HCT116 (cell line): ENCODE measurements around the gene CD200R1L. TPM values are rescaled to one million over a fixed set of nuclear protein-coding genes. Genes with fewer than 3 reads are reported as not detected.
"Not testable (repeated sequence)": the region's sequence is repeated elsewhere in the genome, so short reads cannot be mapped to it uniquely, and the experiment has no call there.

Experiments
- ATAC-seq: fragments of 200-7000 bp; cut with Tn5 transposase; 2 replicates; pipeline ENCODE4 v1.9.1; 2020; ENCODE audit warnings: mild to moderate bottlenecking, moderate library complexity
- BruUV-seq: library from RNA; stranded (reverse); fragments of 400-500 nt; replicated peaks from 2 replicates; lab custom pipeline; 2021; lab: Mats Ljungman, UMichigan
- CTCF ChIA-PET: fragments of 300-600 bp; sonication (Branson Sonifier 250); formaldehyde crosslinking; loops from one replicate; lab custom pipeline; 2021; ENCODE audit warnings: antibody characterized with exemption; lab: Charles Lee
- POLR2A ChIA-PET: fragments of 300-600, 350-600 bp; sonication (Branson Sonifier 250); formaldehyde crosslinking; loops from one replicate; lab custom pipeline; 2021; ENCODE audit warnings: antibody characterized with exemption; lab: Charles Lee
- RAD21 ChIA-PET, 2 experiments: fragments of 300-600 bp; sonication (Branson Sonifier 250); formaldehyde crosslinking; loops; one replicate each; lab custom pipeline; 2023; ENCODE audit warnings: low total read pairs in 2 of 2; ENCODE audit not compliant: uncharacterized antibody in 2 of 2, unreplicated experiment in 2 of 2, low non-redundant PET in 1 of 2; lab: Charles Lee
- DNase-seq: peaks from one replicate; pipeline ENCODE4 v3.0.0-alpha.2; 2010; ENCODE audit warnings: low read depth, low spot score
- H2AFZ ChIP-seq: fragments of 200-600 bp; shearing (Covaris generic), sonication (generic); 2 replicates; pipeline ENCODE4 v1.6.1; 2017; ENCODE audit warnings: low read depth, mixed run types, mixed read lengths, antibody characterized with exemption, low read length; ENCODE audit not compliant: poor library complexity, severe bottlenecking
- H3K27ac ChIP-seq: 2 replicates; pipeline ENCODE4 v1.5.1; 2012; ENCODE audit warnings: low read depth, low read length
- H3K27me3 ChIP-seq: fragments of 200-600 bp; sonication (generic); 2 replicates; pipeline ENCODE4 v1.6.1; 2016; ENCODE audit warnings: mixed run types, low read length, mixed read lengths; ENCODE audit not compliant: insufficient read depth
- H3K36me3 ChIP-seq, 2 experiments: fragments of 200-500 bp in 1 of 2; fragments of 200-600 bp in 1 of 2; sonication (Bioruptor generic) in 1 of 2; sonication (generic) in 1 of 2; 2 replicates each; pipeline versions ENCODE4 v1.5.1 to v1.6.1; 2014 to 2016; ENCODE audit warnings: low read length in 2 of 2, inconsistent platforms in 1 of 2, mixed read lengths in 1 of 2, mixed run types in 1 of 2; ENCODE audit not compliant: insufficient read depth in 2 of 2, control insufficient read depth in 1 of 2
- H3K4me1 ChIP-seq, 2 experiments: fragments of 200-600 bp in 1 of 2; sonication (generic) in 1 of 2; 2 replicates each; pipeline versions ENCODE4 v1.5.1 to v1.6.1; 2012 to 2017; ENCODE audit warnings: low read length in 2 of 2, inconsistent platforms in 1 of 2, mild to moderate bottlenecking in 1 of 2, mixed read lengths in 1 of 2, mixed run types in 1 of 2, moderate library complexity in 1 of 2; ENCODE audit not compliant: insufficient read depth in 2 of 2, control insufficient read depth in 1 of 2
- H3K4me2 ChIP-seq: fragments of 200-600 bp; sonication (generic); 2 replicates; pipeline ENCODE4 v1.6.1; 2017; ENCODE audit warnings: mixed run types, low read length, mixed read lengths
- H3K4me3 ChIP-seq, 2 experiments: fragments of 200-600 bp in 1 of 2; sonication (generic) in 1 of 2; replicated peaks in 1 of 2; 2 replicates each; pipeline ENCODE4 v1.5.1; 2011 to 2016; ENCODE audit warnings: low read length in 2 of 2, control low read depth in 1 of 2, low read depth in 1 of 2, mild to moderate bottlenecking in 1 of 2, mixed read lengths in 1 of 2, mixed run types in 1 of 2
- H3K79me2 ChIP-seq: fragments of 200-600 bp; sonication (generic); 2 replicates; pipeline ENCODE4 v1.6.1; 2017; ENCODE audit warnings: mild to moderate bottlenecking, mixed run types, low read length, moderate library complexity, mixed read lengths; ENCODE audit not compliant: insufficient read depth
- H3K9ac ChIP-seq: fragments of 200-600 bp; sonication (generic); 2 replicates; pipeline ENCODE4 v1.6.1; 2016; ENCODE audit warnings: low read length, mixed read lengths
- H3K9me2 ChIP-seq: fragments of 200-600 bp; sonication (generic), shearing (Covaris generic); 2 replicates; pipeline ENCODE4 v1.6.1; 2017; ENCODE audit warnings: mixed run types, mild to moderate bottlenecking, moderate library complexity; ENCODE audit not compliant: insufficient read depth
- H3K9me3 ChIP-seq, 2 experiments: fragments of 200-500 bp in 1 of 2; fragments of 200-600 bp in 1 of 2; sonication (Bioruptor generic) in 1 of 2; sonication (generic) in 1 of 2; 2 replicates each; pipeline ENCODE4 v1.6.1; 2014 to 2017; ENCODE audit warnings: low read length in 2 of 2, mixed read lengths in 2 of 2, inconsistent platforms in 1 of 2, low read depth in 1 of 2, mild to moderate bottlenecking in 1 of 2, mixed run types in 1 of 2, moderate library complexity in 1 of 2; ENCODE audit not compliant: control insufficient read depth in 1 of 2, insufficient read depth in 1 of 2
- H4K20me1 ChIP-seq: fragments of 200-600 bp; sonication (generic), shearing (Covaris generic); 2 replicates; pipeline ENCODE4 v1.6.1; 2017; ENCODE audit warnings: mixed run types, mild to moderate bottlenecking, moderate library complexity; ENCODE audit not compliant: insufficient read depth
- CBX3 ChIP-seq: IDR thresholded peaks from 2 replicates; pipeline ENCODE4 v1.6.1; 2012; ENCODE audit warnings: low read depth
- EGR1 ChIP-seq: IDR thresholded peaks from 2 replicates; pipeline ENCODE4 v1.6.1; 2012; ENCODE audit warnings: low read depth
- JUND ChIP-seq: IDR thresholded peaks from 2 replicates; pipeline ENCODE4 v1.6.1; 2012
- POLR2AphosphoS5 ChIP-seq: IDR thresholded peaks from 2 replicates; pipeline ENCODE4 v1.6.1; 2011; ENCODE audit warnings: mild to moderate bottlenecking, low read depth, low read length, moderate library complexity
- SIN3A ChIP-seq: IDR thresholded peaks from 2 replicates; pipeline ENCODE4 v1.6.1; 2012; ENCODE audit warnings: low read depth
- TCF7L2 ChIP-seq: IDR thresholded peaks from 2 replicates; pipeline ENCODE4 v1.7.0; 2011; ENCODE audit warnings: borderline replicate concordance, inconsistent platforms; ENCODE audit not compliant: insufficient read depth, insufficient read length; ENCODE audit errors: extremely low read depth
- intact Hi-C: fragments of 100-400 bp; cut with micrococcal nuclease; formaldehyde crosslinking; loops from 2 replicates; pipeline ENCODE4 v1.10.0; 2022
- total RNA-seq: library from RNA; stranded (reverse); gene quantifications from one replicate; pipeline ENCODE4 v1.2.1, GENCODE V29; 2021; ENCODE audit not compliant: unreplicated experiment
- TF ChIP-seq, protein P1 (sequence below): IDR thresholded peaks from 2 replicates; pipeline ENCODE4 v1.6.1; 2012; ENCODE audit warnings: low read depth
- TF ChIP-seq, protein P2 (sequence below), 3 experiments: fragments of 200-600 bp in 1 of 3; sonication (generic) in 1 of 3; IDR thresholded peaks in 2 of 3; conservative IDR thresholded peaks in 1 of 3; 2 replicates each; pipeline ENCODE4 v1.5.1; 2012 to 2017; ENCODE audit warnings: low read depth in 2 of 3, low read length in 2 of 3, antibody characterized with exemption in 1 of 3, borderline replicate concordance in 1 of 3, control low read depth in 1 of 3, mild to moderate bottlenecking in 1 of 3, mixed read lengths in 1 of 3, mixed run types in 1 of 3, moderate library complexity in 1 of 3; ENCODE audit not compliant: insufficient read depth in 1 of 3
- TF ChIP-seq, protein P3 (sequence below): IDR thresholded peaks from 2 replicates; pipeline ENCODE4 v1.6.1; 2011; ENCODE audit warnings: mild to moderate bottlenecking, low read length, moderate library complexity; ENCODE audit not compliant: insufficient replicate concordance; ENCODE audit errors: extremely low read depth

Gene CD200R1L
- total RNA-seq, 1 experiment from 2014 or later: not detected

DNA sequence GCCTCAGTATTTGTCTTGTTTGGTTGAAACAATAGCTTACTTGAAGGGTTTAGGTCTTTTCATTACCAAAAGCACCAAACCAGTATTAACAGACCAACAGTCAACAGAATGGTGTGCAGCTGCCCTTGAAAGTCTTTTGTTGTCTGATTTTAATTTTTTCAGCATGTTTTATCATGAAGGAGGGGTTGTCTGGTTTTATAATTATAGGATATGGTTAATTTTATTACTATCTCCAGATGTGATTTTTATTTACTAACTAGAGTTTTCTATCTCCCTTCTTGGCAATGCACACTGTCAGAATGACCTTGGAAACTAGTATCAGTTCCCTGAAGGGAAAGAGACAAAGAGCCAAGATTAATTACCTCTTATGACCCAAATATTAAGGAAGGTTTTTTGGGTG lies 9.2 kb upstream of the CD200R1L start:
- no peak overlapping the region for H3K4me3 ChIP-seq
- H3K4me2 ChIP-seq: no peak overlapping the region
- no peaks in the 10 kb centered on the region for H3K4me1 ChIP-seq
- H3K27me3 ChIP-seq: no peaks in the 10 kb centered on the region
- ChIA-PET CTCF (no interaction called here), POLR2A (no interaction called here), RAD21 (no interaction called here)
- H3K27ac ChIP-seq: no peak overlapping the region
- H2AFZ ChIP-seq: no peak overlapping the region
- ATAC-seq (no peak), DNase-seq (no peak)
- no peaks in the 10 kb centered on the region for H4K20me1 ChIP-seq
- no peaks in the 10 kb centered on the region for H3K79me2 ChIP-seq
- H3K9me2 ChIP-seq: no peaks in the 10 kb centered on the region
- intact Hi-C loops: no loop called here
- no TSS peak for BruUV-seq
- H3K9ac ChIP-seq: no peak overlapping the region
- TF ChIP-seq, protein P1, sequence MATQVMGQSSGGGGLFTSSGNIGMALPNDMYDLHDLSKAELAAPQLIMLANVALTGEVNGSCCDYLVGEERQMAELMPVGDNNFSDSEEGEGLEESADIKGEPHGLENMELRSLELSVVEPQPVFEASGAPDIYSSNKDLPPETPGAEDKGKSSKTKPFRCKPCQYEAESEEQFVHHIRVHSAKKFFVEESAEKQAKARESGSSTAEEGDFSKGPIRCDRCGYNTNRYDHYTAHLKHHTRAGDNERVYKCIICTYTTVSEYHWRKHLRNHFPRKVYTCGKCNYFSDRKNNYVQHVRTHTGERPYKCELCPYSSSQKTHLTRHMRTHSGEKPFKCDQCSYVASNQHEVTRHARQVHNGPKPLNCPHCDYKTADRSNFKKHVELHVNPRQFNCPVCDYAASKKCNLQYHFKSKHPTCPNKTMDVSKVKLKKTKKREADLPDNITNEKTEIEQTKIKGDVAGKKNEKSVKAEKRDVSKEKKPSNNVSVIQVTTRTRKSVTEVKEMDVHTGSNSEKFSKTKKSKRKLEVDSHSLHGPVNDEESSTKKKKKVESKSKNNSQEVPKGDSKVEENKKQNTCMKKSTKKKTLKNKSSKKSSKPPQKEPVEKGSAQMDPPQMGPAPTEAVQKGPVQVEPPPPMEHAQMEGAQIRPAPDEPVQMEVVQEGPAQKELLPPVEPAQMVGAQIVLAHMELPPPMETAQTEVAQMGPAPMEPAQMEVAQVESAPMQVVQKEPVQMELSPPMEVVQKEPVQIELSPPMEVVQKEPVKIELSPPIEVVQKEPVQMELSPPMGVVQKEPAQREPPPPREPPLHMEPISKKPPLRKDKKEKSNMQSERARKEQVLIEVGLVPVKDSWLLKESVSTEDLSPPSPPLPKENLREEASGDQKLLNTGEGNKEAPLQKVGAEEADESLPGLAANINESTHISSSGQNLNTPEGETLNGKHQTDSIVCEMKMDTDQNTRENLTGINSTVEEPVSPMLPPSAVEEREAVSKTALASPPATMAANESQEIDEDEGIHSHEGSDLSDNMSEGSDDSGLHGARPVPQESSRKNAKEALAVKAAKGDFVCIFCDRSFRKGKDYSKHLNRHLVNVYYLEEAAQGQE: no peak
- TF ChIP-seq, protein P2, sequence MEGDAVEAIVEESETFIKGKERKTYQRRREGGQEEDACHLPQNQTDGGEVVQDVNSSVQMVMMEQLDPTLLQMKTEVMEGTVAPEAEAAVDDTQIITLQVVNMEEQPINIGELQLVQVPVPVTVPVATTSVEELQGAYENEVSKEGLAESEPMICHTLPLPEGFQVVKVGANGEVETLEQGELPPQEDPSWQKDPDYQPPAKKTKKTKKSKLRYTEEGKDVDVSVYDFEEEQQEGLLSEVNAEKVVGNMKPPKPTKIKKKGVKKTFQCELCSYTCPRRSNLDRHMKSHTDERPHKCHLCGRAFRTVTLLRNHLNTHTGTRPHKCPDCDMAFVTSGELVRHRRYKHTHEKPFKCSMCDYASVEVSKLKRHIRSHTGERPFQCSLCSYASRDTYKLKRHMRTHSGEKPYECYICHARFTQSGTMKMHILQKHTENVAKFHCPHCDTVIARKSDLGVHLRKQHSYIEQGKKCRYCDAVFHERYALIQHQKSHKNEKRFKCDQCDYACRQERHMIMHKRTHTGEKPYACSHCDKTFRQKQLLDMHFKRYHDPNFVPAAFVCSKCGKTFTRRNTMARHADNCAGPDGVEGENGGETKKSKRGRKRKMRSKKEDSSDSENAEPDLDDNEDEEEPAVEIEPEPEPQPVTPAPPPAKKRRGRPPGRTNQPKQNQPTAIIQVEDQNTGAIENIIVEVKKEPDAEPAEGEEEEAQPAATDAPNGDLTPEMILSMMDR (IDR thresholded peaks at IDR 0.05 in 2 of 3, conservative IDR thresholded peaks at IDR 0.05 in 1 of 3; ENCODE audit: borderline replicate concordance in 1 of 3, insufficient read depth in 1 of 3, low read depth in 2 of 3, low read length in 2 of 3): no peak
- TF ChIP-seq EGR1 (no peak), SIN3A (no peak), TCF7L2 (no peak), CBX3 (no peak), POLR2AphosphoS5 (no peak), JUND (no peak)
- TF ChIP-seq, protein P3, sequence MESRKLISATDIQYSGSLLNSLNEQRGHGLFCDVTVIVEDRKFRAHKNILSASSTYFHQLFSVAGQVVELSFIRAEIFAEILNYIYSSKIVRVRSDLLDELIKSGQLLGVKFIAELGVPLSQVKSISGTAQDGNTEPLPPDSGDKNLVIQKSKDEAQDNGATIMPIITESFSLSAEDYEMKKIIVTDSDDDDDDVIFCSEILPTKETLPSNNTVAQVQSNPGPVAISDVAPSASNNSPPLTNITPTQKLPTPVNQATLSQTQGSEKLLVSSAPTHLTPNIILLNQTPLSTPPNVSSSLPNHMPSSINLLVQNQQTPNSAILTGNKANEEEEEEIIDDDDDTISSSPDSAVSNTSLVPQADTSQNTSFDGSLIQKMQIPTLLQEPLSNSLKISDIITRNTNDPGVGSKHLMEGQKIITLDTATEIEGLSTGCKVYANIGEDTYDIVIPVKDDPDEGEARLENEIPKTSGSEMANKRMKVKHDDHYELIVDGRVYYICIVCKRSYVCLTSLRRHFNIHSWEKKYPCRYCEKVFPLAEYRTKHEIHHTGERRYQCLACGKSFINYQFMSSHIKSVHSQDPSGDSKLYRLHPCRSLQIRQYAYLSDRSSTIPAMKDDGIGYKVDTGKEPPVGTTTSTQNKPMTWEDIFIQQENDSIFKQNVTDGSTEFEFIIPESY: no peak
- H3K9me3 ChIP-seq: no peaks in the 10 kb centered on the region
- no peaks in the 10 kb centered on the region for H3K36me3 ChIP-seq

DNA sequence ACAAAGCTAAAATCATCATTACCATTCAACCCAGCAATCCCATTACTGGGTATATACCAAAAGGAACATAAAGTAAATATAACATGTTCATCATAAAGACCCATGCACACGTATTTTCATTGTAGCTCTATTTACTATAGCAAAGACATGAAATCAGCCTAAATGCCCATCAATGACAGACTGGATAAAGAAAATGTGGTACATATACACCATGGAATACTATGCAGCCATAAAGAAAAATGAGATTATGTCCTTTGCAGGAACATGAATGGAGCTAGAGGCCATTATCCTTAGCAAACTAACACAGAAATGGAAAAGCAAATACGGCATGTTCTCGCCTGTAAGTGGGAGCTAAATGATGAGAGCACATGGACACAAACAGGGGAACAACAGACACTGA lies 8.4 kb upstream of the CD200R1L start:
- H2AFZ ChIP-seq, POLR2A ChIA-PET, CTCF ChIA-PET: not testable (repeated sequence)

More for the DNA sequence above, 8.4 kb upstream of the CD200R1L start:
- H3K4me3 ChIP-seq, RAD21 ChIA-PET, H3K79me2 ChIP-seq, H4K20me1 ChIP-seq, H3K4me2 ChIP-seq, H3K9ac ChIP-seq, H3K27ac ChIP-seq, BruUV-seq, H3K27me3 ChIP-seq, H3K9me3 ChIP-seq, H3K9me2 ChIP-seq, ATAC-seq, H3K4me1 ChIP-seq, intact Hi-C loops, H3K36me3 ChIP-seq, DNase-seq: not testable (repeated sequence)
